HG02588 (cell line): Measurements from ENCODE around the gene RRP8.

Experiments
- ATAC-seq: cut with Tn5 transposase; IDR thresholded peaks from one replicate; pipeline ENCODE4 v1.9.1; 2021; ENCODE audit warnings: mild to moderate bottlenecking, moderate library complexity; ENCODE audit not compliant: unreplicated experiment

RRP8 gene

GRCh38 chr11:6604790-6605189, 1.4 kb upstream of the RRP8 start:
- no peak for ATAC-seq

- peak; percentile 28 for ATAC-seq
Observed at GRCh38 chr11:6604081-6604626, 738 bp upstream of the RRP8 start.

- ATAC-seq = no peak
Observed at GRCh38 chr11:6602096-6602940, 1.1 kb downstream of the RRP8 start.

GRCh38 chr11:6601041-6601461, 2.4 kb downstream of the RRP8 start:
- ATAC-seq = no peak

GRCh38 chr11:6599881-6600390, 3.5 kb downstream of the RRP8 start:
- ATAC-seq = no peak

GRCh38 chr11:6599449-6599848, 4.0 kb downstream of the RRP8 start:
- no peak for ATAC-seq

GRCh38 chr11:6598555-6598954, 4.9 kb downstream of the RRP8 start:
- ATAC-seq = no peak

GRCh38 chr11:6596239-6596877, 7.1 kb downstream of the RRP8 start:
- ATAC-seq = no peak

- ATAC-seq = no peak
Observed at GRCh38 chr11:6594142-6594768, 9.2 kb downstream of the RRP8 start.

GRCh38 chr11:6588018-6588417, 15.4 kb downstream of the RRP8 start:
- ATAC-seq = no peak

GRCh38 chr11:6587360-6587953, 16.0 kb downstream of the RRP8 start:
- ATAC-seq = no peak

- no peak for ATAC-seq
Observed at GRCh38 chr11:6586434-6587359, 16.7 kb downstream of the RRP8 start.

GRCh38 chr11:6584528-6584927, 18.9 kb downstream of the RRP8 start:
- no peak for ATAC-seq

GRCh38 chr11:6583584-6583983, 19.8 kb downstream of the RRP8 start:
- ATAC-seq = no peak

GRCh38 chr11:6579681-6580080, 23.7 kb downstream of the RRP8 start:
- ATAC-seq = no peak

GRCh38 chr11:6578134-6578533, 25.3 kb downstream of the RRP8 start:
- no peak for ATAC-seq

- no peak for ATAC-seq
Observed at GRCh38 chr11:6576471-6577373, 26.7 kb downstream of the RRP8 start.

- no peak for ATAC-seq
Observed at GRCh38 chr11:6574816-6575715, 28.4 kb downstream of the RRP8 start.
